CD1c-positive myeloid dendritic cell (primary cell): Measurements from ENCODE around the gene KDM4C.
A peak's percentile ranks its signal among the peaks of the same experiment; 100 is the strongest.
"Not testable (repeated sequence)": the region's sequence is repeated elsewhere in the genome, so short reads cannot be mapped to it uniquely, and the experiment has no call there.

Source experiments
- DNase-seq: peaks from one replicate; pipeline ENCODE4 v3.0.0-alpha.2; 2016; ENCODE audit errors: extremely low spot score

The KDM4C gene

DNA sequence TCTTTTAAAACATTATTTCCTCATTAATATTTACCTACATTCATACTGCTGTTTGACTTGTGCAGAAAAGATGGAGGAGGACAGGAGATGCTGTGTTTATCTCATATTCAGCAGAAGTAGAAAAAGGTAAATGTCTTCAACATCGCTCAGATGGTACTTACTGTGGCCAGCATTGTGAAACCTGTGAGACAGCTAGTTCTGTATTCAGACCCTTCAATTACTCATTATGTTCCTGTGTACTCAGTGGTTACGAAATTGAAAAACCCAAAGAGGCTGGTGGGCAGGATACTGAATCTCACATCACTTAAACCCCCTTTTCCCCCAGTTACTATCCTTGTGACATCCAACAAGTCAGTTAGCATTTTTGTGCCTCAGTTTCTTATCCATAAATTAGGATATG lies 216.0 kb downstream of the KDM4C start:
- DNase-seq = peak; percentile 7

DNA sequence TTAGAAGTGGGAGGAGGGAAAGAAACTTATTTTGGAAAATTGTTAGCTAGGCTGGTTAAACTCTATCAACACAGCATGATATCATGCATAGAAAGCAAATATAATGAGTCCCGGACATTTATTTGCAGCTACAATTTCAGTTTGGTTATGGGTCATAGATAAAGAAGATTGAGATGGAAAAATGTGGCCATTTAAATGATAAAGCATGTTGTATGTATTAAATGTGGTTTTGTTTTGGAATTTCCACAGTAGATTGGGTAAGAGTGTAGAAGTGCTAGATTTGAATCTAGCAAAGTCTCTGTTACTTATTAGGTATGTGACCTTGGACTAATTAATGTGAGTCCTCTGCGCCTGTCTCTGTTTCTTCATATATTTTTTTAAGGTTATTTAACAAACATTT lies 217.4 kb downstream of the KDM4C start:
- no peak for DNase-seq

DNA sequence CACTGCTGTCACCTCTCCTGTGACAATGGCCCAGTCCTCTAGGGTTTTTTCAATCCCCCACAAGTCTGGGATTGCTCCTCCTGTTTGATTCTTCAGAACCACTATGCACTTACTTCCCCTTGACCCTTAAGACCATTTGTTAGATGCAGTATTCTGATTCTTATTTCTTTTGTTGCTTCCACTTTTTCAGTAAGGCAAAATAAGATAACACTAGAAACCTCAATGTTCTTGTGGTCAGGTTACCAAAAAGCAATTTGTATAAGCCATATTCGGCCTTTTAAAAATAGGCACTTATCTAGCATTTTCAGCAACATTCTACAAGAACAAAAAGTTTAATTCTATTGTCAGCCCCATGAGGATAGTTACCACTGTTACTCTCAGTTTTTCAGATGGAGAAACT lies 220.0 kb downstream of the KDM4C start:
- DNase-seq = no peak

DNA sequence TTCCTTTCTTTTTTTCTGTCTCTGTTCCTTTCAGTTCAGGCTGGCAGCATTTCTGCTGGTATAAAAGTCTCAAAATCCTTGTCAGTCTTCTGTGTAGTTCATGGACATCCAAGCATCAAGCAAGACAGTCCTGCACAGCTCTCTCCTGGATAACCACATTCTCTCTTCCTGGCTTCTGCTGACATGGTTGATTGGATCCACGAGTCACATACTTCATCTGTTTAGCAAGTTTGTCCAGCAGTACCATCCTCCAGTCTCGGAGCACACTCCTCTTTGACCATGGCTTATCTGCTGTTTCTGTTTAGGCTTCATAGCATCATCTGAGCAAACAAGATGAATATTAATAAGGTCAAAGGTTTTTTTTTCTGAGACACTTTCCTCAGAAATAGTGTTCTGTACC lies 220.8 kb downstream of the KDM4C start:
- no peak for DNase-seq

DNA sequence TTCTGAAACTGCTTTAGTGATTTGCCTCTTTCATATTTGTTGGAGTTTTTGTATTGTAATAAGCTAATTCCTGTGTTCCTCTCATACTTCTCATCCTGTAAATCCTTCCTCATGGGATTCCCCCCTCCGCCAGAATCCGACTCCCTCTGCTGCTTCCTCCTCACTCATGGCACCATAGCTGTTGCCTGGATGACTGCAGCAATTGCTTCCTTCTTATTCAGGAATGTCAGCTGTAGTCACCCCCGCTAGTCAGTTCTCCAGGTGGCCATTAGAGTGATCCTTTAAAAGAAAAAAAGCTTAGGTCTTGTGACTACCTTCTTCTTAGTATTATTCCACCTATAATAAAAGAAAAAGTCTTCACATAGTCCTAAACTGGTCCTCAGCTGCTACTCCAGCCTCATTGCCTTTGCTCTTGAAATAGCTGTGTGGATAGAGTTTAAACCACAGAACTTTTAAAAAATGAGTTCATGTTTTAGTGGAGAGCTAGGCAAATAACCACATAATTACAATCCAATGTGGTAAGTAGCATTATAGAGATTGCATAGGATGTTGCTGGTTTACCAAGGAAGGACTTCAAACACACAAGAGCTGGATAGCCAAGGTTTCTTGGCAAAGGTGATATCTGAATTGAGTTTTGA lies 227.3 kb downstream of the KDM4C start:
- DNase-seq = no peak

DNA sequence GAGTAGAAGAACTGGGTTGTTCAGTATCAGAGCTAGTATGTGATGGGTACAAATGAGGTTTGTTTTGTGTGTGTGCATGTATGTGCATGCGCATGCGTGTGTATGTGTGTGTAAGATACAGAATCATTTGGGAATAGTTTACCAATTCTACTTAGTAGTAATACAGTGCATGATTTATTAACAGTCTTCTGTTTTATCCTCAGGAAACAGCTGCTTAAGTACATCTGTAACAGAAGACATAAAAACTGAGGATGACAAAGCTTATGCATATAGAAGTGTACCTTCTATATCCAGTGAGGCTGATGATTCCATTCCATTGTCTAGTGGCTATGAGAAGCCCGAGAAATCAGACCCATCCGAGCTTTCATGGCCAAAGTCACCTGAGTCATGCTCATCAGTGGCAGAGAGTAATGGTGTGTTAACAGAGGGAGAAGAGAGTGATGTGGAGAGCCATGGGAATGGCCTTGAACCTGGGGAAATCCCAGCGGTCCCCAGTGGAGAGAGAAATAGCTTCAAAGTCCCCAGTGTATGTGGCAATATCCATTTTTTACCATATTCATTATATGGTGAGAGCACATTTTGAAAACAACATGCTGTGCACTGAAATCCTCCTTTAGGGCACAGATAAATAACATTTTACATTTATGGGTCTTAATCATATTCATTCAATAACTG lies 228.5 kb downstream of the KDM4C start:
- DNase-seq = no peak

DNA sequence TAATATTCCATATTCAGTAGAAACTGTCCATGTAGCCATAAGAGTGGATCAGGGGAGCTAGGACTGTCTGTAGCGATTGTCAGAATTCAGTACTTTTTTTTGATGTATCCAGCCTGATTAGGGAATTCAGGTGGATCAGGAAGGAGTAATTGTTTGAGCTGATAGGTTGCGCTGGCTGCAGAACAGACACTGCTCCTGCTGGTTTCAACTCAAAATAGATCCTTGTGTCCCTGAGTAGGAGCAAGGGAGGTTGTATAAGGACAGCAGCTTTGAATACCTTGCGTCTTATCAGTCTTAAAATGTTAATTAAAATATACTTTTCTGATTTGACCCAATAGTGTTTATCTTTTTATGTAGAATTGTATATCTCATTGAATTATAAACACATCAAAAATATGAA lies 229.6 kb downstream of the KDM4C start:
- no peak for DNase-seq

DNA sequence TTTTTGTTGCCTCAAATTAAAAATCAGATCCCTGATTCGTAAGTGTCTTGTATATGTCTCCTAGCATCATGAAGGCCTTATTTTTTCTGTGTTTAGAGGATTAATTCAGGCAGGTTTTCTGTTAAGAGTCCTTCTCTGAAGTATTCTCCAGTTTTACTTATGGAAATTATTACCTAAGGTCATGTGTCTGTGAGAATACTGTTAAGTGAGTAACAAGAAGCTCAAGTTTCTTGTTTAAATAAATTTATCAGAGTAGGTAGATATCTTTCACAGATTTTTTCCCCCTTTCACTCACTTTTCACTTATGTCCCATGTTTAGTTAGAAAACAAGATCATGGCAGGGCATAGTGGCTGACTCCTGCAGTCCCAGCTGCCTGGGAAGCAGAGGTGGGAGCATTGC lies 233.6 kb downstream of the KDM4C start:
- no peak for DNase-seq

DNA sequence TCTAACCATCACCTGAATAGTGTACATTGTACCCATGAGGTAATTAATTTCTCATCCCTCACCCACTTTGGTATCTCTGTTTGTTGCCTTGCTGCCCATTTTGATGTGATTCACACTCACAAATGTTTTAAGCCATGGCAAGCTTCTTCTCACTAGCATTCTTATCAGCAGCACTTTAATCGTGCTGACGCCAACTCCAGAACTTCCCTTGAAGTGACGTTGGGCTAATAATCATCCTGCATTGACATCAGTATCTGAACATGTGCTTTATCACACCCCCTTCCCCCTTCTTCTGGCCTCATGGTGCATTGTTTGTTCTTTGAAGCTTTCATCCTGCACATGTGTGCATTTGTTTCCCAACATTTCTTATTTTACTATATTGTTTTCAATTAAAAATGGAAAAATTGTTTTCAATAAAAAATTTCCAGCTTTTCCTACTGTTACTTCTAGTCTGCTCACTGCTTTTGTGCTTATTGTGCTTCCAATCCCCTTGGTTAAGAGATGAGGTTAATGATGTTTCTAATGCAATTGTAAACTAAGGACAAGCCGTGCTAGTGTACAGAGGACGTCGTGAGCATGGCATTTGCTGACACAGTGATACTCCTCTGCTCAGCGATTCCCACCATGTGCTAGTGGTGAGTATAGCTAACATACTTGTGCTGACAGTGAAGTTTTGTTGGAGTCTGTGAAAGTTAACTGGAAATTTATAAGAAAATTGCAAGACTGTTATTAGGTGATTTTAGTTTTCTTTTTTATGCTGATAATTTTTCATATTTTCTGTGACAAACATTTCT lies 238.5 kb downstream of the KDM4C start:
- DNase-seq = no peak

DNA sequence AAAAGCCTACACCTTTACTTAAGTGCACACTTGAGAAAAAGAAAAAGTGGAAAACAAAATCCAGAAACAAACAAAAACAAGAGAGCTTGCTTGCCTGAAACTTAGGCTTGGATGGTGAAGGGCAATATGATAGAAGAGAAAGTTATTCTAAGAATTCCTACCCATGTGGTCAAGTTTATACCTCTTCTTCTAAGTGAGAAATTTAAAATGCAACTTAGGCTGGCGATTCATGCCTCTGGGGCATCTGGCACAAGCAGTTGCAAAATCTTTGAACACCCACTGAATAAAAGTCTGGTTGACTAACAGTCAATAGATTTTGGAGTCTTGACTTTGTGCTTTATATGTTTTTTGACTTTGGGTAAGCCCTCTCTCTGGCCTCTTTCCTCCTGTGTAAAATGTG lies 239.6 kb downstream of the KDM4C start:
- DNase-seq = no peak

DNA sequence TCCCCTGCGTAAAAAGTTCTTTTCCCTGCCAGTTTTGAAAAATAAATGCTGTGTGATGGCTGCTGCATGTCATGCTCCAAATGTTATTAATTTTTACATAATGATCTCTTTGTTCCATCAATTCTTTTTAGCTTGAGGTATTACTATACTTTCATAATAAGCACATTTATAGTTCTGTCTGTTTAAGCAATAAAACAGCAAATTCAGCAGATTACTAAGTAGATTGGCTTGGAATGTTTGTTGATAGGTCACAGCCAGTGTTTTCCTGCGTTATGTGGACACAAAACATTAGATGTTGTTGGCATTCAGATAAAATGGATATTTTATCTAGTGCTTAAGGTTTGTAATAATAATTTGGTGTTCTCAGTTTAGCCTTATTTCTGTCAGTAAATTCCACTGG lies 242.0 kb downstream of the KDM4C start:
- DNase-seq = no peak

DNA sequence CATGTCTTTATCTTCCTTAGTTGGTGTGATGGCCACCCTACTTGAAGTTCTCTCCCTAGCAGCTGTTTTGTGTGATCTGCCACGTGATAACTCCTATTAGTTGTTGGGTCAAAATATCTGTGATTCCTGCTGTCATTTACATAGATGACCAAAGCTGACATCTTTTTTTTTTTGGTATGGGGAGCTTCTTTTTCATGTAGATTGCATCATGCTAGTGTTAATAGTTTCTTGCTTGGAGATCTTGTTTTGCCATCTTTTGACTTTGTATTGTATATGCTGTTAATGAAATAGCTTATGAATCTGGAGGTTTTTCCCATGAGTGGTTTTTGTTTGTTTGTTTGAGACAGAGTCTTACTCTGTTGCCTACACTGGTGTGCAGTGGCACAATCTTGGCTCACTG lies 243.8 kb downstream of the KDM4C start:
- DNase-seq = no peak

DNA sequence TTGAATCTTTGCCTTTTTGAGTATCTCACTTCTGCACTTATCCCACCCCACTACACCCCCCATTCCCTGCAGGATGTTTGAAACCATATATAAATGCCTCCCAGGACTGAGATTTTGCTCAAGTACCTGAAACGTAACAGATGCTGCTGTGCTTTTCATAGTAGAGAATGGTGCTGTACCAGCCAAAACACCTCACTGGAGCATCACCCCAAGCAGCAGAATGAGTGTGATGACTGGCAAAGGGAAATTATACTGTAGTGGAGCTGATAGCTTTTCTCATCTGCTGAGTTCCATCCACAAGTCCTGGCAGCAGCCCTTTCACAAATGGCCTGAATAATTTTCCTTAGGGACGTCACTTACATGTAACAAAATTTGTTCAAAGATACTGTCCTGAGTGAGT lies 246.1 kb downstream of the KDM4C start:
- DNase-seq = no peak

DNA sequence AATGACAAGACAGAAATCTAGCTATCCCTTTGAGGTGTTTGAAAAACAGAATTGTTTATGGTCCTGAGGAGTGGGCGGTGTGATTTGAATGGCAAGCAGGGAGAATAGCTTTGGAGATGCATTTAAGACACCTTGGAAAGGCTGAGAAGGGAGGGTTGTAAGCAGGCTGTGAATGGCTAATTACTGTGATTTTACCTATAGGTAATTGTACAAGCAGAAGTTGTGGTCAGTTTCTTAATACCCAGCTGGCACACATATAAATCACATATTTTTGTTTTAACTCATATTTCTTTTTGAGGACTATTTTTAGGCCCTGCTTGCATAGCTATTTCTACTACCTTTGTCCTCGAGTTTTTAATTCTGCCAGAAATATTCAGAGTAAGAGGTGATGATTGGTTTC lies 248.6 kb downstream of the KDM4C start:
- no peak for DNase-seq

DNA sequence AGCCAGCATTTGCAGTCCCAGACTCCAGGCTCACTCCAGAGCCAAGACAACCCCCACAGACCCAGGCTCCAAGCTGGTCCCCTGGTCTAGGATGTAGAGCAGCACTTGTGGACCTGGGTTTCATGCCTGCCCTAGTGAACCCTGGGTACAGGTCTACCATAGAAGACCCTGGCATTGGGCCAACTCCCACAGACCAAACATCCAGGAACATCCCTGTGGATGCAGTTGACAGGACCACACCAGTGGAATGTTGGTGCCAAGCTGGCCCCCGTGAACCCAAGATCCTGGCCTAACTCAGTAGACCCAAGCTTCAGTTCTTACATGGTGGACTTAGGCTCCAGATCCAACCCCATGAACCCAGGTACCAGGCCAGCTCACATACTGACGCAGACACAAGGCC lies 250.6 kb downstream of the KDM4C start:
- no peak for DNase-seq

DNA sequence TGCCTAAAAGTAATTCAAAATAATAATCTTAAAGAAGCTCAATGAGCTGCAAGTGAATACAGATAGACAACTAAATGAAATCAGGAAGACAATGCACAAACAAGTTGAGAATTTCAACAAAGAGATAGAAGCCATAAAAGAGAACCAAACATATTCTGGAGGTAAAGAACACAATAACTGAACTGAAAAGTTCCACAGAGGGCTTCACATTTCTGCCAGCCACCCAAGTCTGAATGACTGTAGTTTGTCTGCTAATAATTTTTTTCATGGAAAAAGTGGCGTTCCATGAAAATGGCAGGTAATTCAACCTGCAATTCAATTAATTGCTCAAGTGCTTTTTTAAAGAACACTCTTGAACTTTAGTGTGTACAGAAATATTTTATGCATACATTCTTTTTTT lies 251.3 kb downstream of the KDM4C start:
- no peak for DNase-seq

DNA sequence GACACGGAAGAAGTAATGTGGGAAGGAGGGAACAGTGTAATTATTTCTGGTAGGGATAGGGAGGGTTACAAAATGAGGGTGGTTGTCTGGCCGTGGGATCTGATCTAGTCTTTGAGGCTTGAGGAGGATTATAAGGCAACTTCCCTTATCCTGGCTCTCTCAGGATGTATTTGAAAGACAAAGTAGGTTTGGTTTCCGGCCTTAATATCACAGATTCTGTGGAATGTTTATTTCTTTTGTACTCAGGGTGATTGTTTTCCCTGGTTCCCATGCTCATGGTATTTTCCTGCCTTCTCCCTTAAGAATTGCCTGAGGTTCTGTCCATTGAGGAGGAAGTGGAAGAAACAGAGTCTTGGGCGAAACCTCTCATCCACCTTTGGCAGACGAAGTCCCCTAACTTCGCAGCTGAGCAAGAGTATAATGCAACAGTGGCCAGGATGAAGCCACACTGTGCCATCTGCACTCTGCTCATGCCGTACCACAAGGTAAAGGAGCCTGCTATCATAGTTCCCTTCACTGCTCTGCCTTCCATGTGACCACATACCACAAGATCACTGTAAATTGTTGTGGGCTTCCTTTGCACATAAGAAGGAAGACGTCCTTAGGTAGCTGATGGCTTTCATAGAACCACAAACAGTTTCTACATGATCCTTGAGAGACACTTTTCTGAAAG lies 253.8 kb downstream of the KDM4C start:
- DNase-seq = no peak

DNA sequence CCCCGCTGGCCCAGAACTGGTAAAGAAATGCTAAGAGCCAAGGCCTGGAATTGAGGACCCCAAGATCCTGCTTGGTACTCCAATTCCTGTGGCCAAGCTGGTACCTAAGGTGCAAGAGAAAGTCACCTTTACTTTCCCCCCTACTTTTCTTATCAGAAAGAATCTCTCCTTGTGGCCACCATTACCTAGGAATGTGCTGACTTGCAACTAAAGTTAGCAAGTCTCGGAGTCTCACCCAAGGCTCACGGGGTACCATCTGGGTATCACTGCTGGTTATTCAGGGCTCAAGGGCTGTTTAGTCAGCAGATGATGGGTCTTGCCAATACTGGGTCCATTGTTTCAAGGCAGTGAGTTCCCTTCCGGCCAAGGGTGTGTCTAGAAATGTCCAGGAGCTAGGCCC lies 270.2 kb downstream of the KDM4C start:
- no peak for DNase-seq

DNA sequence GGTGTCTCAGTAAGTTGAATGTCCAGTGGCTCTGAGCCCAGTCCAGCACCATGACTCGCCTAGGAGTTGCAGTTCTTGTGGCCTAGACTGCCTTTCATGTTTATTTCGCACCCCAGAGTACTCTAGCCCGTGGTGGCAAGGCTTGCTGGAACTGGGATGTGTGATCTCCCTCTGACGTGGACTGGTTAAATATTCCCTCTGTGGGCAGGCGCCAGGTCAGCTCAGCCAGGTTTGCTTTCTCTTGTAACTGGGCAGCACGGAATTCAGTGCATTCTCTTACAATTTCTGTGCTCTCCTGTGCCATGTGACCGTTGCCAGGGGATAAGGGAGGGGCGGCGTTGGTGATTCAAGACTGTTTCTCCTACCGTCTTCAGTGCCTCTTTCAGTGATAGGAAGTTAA lies 270.8 kb downstream of the KDM4C start:
- no peak for DNase-seq

DNA sequence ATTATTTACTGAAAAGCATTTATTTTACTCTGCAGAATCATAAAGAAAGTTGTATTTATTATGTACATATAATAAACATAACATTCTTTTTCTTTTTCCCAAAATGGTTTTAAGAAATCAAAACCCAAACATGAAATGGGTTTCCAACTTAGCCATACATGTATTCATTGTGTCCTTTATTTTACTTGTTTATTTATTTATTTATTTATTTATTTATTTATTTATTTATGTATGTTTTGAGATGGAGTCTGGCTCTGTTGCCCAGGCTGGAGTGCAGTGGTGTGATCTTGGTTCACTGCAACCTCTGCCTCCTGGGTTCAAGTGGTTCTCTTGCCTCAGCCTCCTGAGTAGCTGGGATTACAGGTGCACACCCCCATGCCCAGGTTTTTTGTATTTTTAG lies 273.2 kb downstream of the KDM4C start:
- DNase-seq = not testable (repeated sequence)

DNA sequence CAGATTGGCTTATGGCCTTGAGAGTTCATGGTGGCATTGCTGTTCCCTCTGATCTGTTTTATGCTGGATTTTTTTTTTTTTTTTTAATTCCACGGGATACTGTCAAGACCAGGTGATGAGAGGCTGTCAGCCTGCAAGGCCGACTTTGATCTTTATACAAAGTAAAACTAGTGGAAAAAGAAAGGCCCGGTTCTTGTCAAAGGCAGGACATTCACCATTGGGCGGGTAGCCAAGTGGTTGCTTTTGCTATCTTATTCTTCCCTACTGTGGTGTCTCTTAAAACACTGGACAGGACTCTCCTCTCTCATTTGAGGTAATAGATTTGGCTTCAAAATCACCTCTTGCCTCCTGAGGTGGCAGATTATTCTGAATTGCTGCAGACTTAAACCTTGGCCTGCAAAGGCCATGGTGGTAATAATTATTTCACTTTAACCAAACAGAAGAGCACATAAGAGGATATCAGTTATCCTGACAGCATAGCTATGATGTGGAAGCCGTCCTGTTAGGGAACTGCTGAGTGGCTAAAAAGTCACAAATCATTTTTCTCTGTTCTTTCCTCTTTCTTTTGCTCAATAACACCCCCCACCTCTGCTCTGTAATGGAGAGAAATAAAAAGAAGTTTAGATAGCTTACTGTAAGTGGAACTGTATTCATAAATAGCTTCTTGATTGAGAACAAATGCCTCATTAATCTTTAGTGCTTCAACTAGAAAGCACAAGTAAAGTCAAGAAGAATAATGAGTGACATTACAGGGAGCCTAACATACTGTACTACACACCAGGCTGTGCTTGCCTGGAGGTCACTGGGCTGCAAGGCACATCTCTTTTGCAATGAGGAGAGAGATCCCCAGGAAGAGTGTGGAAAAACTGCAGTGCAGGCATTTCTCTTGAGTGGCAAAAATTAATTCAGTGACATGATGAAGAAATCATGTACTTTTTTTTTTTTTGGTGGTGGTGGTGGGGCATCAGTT lies 275.6 kb downstream of the KDM4C start:
- DNase-seq = no peak
